Stimulated activated CD8-positive, alpha-beta memory T cell treated with anti-CD3 and anti-CD28 coated beads, Interleukin-12 subunit alpha, Interleukin-12 subunit beta, amount 100 ng/mL, for 24 hours (primary cell): ENCODE results near the gene KRT81.
"Not testable (repeated sequence)": the region's sequence is repeated elsewhere in the genome, so short reads cannot be mapped to it uniquely, and the experiment has no call there.

Source experiments
- DNase-seq: peaks from one replicate; pipeline ENCODE4 v3.0.0-alpha.2; 2020; ENCODE audit errors: extremely low read depth

KRT81 gene

DNA sequence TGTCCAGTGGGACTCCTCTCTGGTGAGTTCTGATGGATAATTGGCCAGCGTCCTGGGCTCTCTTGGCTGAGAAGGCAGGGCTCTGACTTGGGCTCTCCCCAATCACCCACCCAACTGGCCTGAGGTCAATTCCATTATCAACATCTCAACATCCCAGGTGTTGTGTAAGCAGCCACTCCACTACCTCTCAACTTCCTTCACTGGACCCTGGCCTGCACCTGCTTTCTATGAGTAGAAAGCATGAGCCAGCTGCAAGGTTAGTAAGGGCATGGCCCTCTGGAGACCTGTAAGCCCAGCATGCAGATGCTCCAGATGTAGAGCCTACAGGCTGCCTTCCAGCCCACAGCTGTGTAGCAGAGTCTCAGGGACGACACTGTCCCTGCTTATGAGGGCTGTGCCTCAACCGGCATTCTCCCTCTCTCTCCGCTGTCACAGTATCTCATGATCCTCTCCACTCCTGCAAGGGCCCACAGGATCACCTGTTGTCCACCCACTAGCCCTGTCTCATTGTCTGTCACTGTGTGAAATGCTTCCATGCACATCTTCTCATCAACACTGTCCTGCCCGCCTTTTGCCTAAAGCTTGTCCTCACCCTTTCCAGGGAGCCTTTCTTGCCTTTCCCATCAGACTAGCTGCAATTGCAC, 5.4 kb upstream of the KRT81 start:
- no peak for DNase-seq

DNA sequence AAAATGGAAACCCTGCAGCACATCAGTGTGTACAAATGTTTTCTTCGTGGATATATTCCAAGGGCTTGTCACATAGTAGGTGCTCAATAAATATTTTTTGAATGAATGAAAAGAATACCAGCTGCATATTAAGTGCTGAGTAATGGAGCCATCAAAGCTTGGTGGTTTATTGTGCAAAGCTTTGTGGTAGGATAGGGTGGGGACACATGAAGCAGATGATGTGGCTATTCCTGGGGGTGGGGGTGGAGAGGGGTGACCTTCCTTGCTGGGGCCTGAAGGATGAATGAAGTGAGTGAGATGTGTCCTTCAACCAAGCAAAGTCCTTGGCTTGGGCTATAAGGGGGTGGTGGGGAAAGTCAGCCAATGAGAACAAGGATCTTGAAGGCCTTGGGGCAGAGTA, 4.3 kb upstream of the KRT81 start:
- no peak for DNase-seq

DNA sequence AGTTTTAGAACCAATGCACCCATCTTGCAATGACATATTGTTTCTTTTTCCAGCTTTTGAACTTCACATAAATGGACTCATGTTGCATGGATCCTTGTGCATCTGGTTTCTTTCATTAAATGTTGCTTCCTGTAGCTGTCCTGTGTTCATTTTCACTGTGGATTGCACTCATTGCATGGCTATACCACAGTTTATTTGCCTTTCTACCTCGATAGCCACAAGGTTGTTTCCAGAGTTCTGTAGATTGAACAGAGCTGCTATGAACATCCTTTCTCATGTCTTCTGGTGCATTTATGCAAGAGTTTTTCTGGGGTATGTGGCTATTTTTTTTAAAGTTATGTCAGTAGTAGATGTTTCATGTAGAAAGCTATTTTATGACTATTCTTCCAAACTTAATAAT, 3.5 kb upstream of the KRT81 start:
- DNase-seq = no peak

DNA sequence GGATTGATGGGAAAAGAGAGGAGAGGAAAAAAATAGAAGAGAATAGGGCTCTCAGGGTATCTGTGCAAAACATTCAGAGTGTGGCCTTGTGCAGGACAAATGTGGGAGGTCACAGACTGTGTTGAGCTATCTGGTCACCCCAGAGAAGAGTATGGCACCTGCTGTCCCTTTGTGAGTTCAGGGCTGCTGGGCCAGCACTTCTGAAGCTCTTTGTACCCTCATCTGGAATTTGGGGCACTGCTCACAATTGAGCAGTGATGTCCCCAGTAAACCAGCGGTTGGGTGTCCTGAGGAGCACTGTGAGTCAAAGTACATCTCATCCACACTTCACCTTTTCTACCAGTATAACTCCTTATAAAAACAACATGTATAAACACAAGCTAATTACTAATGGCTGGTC, 2.6 kb upstream of the KRT81 start:
- no peak for DNase-seq

DNA sequence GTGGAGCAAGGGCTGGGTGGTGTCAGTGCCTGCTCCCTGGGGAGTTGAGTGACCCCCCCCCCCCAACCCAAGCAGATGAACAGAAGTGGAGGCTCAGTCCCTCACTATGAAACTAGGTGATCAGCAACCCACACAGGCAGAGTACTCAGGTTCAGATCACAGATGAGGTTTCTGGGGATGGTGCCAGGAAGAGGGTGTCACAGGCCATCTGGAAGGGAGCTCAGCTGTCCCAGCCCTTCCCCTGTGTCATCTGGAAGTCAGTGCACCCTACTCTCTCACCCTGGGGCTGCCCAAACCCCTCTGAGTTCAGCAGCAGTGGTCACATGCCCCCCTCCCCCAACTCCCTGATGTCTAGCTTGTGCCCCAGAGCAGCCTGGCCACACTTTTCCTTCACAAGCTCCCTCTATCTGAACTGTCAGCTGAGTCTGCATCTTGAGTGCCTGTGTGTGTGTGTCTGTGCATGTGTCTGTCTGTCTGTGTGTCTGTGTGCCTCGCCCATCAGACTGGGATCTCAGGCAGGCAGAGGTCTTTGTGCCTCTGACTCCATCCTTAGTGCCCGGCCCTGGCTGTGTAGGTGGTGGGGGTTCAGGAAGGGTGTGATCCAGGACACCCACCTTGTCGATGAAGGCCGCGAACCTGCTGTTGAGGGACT, 725 bp downstream of the KRT81 start:
- not testable (repeated sequence) for DNase-seq

DNA sequence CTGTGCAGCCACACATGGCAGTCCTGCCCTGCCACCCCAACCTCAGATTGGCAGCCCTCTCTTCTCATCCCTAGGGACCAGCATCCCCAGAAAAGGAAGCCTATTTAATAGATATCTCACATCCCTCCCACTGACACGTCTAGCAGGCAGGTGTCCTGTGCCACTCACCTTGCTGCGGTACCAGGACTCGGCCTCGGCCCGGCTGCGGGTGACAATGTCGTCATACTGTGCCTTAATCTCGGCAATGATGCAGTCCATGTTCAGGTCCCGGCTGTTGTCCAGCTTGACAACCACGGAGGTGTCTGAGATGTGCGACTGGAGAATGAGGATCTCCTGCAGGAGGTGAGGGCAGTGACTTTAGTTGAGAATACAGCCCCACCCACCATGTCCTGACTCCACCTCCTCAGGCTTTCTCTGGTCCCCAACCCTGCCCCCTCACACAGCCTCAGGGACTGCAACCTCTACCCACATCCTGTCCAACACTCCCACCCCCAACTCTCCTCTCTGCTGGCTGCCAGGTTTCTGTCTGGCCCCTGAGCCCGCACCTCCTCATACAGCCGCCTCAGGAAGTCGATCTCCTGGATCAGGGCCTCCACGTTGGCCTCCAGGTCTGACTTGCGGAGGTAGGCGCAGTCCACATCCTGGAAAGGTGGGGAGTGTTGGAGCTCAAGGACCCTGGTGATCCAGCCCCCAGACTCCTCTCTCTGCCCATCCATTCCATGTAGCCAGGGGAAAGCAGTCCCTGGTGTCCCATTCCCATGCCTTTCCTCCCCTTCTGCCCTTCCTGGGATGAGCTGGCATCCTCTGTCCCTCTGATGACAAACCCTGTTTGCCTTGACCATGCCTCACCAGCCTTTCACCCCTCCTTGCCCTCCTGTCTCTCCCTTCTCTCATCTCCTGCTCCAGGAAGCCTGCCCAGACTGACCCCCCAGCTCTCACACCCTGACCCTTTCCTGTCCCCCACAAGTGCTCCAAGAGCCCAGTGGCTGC, 3.2 kb downstream of the KRT81 start:
- DNase-seq = not testable (repeated sequence)

DNA sequence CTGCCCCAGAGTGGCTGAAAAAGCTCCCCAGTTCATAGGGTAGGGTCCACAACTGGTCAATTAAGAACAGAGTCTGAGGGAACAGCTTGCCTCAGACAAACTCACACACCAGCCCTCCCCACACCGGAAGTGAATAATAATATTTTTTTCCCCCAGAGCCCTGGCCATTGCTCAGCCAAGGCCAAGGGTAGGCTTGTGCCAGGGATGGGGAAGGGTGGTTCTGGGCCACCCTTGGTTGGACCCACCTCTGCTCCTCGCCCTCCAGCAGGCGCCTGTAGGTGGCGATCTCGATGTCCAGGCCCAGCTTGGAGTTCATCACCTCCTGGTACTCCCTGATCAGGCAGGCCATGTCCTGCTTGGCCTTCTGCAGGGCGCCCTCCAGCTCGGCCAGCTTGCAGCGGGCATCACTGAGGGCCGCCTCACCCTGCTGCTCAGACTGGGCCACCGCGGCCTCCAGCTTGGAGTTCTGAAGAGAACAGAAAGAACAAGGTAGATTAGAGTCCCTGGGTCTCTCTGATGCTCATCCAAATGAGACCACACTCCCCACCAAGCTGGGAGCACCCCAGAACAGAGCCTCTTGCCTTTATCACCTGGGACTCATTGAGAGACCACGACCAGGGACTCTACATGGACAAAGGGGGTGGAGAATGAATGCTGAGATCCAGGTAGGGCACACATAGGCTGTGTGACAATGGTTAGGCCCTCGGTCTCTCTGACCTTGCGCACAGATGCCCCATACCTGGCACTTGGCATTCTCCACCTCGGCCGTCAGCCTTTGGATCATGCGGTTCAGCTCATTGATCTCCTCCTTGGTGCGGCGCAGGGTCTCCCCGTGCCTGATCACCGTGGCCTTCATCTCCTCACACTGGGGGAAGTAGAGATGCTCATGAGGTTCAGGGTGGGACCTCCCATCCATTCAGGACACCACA, 4.2 kb downstream of the KRT81 start:
- not testable (repeated sequence) for DNase-seq

DNA sequence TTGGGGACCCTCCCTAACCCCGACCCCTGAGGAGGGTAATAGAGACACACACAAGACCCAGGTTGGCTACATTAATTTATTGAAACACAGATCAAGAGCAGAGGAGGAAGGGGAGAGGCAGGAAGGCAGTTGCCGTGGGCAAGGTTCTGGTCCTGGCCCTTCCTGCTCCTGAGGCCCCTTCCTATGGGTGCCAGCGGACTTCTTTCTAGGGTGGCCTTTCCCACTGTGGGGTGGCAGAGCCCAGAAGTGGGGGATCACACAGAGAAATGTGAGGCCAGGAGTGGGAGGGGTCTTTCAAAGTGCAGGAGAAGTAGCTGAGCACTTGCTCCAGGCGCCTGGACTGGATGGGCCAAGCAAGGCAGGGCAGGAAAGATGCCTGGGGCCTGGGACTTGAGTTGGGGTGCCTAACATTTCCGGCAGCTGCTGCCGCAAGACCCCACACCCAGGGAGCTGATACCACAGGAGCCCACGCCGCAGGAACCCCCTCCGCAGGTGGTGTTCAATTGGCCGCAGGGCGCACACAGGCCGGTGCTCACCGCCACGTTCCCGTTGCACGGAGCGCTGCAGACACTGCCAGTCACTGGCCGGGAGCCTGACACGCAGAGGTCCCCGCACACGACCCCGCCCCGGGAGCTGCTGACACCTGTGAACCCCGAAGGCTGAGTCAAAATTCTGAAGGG, 5.3 kb downstream of the KRT81 start:
- DNase-seq = no peak

DNA sequence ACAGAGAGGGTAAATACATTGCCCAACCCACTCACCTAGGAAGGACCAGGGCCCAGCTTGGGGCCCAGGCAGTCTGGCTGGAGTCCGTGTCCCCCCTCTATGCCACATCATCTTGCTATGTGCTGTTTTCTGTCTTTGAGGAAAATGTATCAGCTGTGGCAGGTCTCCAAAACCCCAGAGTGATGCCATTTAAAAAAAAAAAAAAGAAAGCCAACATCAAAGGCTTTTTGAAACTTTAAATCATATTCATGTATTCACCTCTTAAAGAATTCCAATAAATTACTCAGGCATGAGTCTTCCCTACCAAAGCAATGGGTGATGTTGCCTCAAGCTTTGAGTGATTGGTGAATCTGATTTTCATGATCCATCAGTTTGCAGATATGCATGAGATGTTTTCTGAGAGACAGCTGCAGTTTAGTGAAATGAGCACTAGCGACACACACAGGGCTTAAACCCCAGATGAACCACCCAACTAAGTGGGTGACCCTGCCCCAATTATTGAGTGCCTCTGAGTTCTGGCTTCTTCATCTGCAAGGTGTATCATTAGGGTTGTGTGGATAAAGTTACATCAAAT, 6.1 kb downstream of the KRT81 start:
- no peak for DNase-seq

DNA sequence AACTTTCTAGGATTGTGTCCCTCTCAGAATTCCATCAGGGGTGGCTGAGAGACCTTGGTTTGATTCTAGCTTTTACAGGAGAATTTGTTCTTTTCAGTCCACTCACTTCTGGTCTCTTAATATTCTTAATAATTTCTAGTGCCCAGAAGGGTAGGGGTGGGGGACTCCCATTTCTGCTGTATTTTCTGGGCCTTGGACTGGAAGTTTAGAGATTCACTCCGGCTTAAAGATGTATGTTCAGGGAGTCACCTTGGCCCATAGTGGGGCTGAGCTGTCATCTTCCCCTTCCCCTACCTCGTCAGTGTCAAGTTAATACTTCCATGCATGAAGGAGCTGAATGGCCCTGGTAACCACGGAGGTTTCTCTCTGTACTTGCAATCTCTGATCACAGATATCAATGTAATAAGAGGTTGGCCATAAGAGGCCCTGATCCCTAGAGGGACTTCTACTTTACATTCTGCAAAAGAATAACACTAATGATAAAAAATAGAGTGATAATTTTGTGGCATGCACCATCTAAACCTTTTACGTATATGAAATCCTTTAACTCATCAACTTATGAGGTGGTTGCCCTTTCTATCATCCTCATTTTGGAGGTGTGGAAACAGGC, 6.7 kb downstream of the KRT81 start:
- DNase-seq = no peak

DNA sequence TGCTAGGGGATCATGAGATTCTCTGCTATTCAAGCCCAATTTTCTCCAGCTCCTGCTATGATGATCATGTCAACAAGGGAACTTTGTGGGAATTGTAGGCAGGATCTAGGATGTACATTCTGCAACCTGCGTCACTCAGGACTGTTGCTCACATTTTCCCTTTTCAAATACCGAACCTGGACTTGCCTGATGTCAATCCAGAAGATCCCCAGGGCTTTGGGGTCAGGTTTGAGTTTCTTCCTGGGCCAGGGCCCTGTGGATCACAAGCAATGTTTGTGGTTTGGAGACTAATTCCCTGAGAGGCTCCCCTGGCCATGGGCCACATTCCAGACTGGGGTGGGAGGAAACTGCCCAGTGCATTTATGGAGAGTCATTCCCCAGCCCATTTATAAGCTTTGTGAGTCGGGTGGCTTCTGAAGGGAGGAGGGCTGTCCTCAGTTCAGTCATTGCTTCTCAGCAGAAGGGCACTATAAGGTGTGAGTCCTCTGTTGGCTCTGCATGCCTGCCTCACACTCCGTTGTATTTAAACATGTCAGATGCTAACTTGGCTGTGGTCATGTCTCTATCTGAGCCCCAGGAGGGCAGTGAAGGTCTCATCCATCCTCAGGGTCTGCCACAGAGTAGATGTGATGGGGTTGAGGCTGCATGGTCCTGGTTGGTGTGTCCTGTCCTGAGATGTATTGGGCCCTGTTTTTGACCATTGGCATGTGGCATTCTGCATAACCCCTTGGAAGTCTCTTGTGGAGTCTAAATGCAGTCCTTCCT, 10.4 kb downstream of the KRT81 start:
- DNase-seq = no peak

DNA sequence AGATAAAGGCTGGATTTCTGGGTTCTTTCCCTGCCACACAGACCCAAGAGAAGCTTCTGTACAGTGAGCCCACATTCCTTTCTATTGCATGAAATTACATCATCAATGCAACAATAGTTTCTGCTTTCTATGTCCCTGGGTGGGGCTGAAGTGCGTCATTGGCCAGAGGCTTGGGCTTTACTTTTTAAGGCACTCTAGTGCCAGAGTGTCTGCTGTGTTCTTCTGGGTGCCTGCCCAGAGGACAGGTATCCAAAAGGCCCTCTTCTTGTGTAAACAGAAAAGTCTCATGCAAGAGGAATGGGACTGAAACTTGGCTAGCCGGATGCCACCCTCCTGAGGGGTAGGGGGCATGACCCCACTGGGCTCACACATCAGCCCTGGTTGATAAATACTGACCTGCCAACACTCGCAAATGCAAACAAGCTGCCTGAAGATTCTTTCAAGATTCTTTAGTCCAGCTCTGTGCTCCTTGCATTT, 11.0 kb downstream of the KRT81 start:
- DNase-seq = no peak

DNA sequence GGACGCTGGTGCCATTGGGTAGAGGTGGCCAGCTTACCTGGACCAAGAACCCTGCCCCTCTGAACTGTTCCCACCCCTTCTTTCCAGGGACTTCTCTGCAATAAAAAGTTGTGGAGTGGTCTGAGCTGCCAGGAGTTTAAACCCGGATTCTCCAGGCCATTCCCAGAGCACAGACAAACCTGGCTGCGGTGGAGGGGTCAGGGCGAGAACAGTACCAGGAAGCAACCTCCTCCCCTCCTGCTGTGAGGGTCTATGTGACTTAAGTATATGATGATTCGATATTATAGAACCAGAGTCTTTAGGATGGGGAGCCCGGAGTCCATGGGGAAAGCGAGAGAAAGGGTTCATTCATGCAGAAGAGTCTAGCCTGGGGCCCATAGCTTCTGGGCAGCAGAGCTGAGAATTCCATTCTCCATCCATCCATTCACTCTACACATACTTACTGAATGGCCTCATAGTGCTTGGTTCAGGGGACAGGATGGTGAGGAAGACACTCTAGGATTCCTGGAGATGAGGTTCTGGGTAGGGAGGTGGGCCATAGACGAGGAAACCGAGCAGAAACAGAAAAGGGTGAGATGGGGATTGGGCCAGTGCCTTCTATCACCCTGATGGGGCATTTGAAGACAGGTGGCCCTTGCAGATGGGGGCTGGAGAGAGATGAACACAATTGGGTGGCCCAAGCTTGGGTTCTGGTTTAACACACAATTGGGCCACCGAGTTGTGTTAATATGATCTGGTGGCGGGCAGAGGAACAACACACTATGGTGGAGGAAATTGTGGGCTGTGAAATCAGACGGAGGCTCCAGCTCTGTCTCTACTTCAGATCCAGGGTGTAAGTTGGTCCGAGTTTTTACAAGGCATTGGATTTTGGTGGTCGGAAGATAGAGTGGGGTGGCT, 11.7 kb downstream of the KRT81 start:
- no peak for DNase-seq

DNA sequence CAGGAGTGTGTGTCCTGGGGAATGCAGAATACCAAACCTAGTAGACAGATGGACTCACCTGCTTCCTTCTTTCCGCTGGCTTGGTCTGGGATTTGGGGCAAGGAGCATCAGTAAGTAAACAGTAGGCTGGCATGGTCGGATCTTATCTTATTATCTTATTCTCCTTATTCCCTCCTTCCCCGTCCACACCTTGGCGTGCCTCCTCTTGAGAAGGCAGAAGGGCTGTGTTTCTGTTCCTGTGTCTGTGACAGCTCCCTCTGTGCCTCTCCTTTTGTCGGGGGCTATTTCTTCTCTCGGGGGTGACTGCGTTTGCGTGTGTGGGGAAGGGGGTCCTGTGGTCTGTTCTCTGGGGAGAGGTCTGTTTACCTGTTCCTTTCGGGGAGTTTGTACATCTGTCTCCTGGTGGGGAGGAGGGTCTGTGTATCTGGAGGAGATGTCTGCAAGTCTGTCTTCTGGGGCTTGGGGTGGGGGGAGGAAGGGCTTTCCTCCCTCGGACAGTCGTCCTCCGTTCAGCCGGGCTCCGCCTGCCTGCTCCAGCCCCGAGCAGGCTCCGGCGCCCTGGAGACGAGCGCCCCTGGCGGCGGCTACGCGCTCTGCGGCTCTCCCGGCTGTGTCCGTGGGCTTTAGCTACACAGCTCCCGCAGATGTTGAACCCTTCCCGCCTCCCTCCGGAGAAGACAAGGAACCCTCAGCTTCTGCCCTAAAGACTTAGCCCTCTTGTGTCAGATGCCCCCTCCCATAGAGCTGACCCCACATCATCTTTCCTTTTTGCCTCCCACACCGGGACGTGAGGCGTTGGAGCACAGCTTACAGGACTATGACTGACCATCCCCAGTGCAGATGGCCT, 12.5 kb downstream of the KRT81 start:
- DNase-seq = peak; percentile 41

DNA sequence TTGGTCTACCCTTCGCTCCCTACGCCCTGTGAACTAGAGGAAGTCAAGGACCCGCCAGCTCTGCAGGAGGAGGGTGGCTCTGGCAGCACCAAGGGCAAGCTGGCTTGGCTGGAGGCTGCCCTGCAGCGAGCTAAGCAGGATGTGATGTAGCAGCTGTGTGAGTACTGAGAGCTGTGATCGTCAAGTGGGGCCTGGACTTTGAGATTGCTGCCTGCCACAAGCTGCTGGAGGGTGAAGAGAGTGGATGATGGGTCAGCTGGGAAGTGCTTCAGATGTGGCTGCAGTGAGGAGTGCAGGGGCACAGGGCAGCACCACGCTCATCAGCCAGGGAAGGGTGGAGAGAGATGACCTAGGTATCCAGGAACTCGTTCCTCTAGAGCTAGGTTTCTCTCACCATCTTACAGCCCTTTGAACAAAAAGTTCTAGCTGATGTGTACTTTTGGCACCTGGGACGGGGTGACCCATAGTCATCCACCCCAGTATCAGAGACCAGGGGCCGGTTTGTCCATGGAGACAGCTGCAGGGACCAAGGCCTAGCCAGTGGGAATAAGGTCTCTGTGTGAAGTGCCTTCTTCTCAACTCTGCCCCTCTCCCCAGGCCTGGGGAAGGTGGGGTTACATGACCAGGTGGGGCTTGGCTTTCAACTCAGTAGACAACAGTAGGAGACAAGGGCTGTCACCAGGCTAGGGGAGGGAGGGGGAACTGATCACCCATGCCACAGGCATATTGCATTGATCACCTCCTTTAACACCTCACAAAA, 13.7 kb downstream of the KRT81 start:
- DNase-seq = no peak

DNA sequence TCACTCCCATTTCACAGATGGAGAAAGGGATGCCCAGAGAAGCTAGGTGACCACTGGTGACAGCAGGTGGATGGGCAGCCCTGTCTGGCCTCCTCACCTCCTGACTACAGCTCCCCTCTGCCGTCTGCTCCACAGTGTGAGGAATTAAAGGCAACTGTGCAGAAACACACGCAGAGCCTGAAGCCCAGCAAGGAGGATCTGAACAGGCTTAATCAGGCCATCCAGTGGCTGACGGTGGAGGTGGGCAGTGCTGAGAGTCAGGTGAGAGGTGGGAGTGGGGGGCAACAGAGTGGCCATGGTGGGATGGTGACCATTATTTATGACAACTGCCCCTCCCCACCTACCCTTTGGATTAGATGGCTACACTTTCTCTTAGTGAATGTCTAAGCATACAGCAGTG, 15.6 kb downstream of the KRT81 start:
- DNase-seq = no peak
